ENCODE results near the gene LRRC36. TPM values are rescaled to one million over a fixed set of nuclear protein-coding genes. Genes with fewer than 3 reads are reported as not detected.
"Not testable (repeated sequence)": the region's sequence is repeated elsewhere in the genome, so short reads cannot be mapped to it uniquely, and the experiment has no call there.

Gene LRRC36
- total and polyA plus RNA-seq, 9 of the 15 experiments (the other 6 are each of a cell fraction or from before 2014, with no cell fraction given): 0.09 to 0.40 (median 0.17) TPM; not detected in 1

GRCh38 chr16:67415421-67415820, 88.8 kb downstream of the LRRC36 start:
- intact Hi-C loops (cut with micrococcal nuclease): loop anchor here (10.0 kb wide), 1 partner anchor 51 kb away; no protein-coding TSS in a partner anchor
- ATAC-seq; H3K4me1 ChIP-seq (replicated peaks in 1 of 2; ENCODE audit: control insufficient read depth in 2 of 2, insufficient read depth in 2 of 2, low read length in 2 of 2); H3K79me2 ChIP-seq (ENCODE audit: control insufficient read depth, insufficient read depth, low read length); FAIRE-seq; BruUV-seq (replicated peaks); H4K20me1 ChIP-seq (replicated peaks; ENCODE audit: control insufficient read depth, insufficient read depth, low read length); H3K36me3 ChIP-seq (ENCODE audit: control insufficient read depth, insufficient read depth, low read length); DNase-seq (ENCODE audit: extremely low read depth in 1 of 4, low spot score in 3 of 4); H3K9me3 ChIP-seq (replicated peaks; ENCODE audit: control insufficient read depth, insufficient read depth, low read depth, low read length); H3K27ac ChIP-seq (ENCODE audit: extremely low read depth, low read depth, low read length); H2AFZ ChIP-seq (ENCODE audit: low read depth, low read length); H3K4me2 ChIP-seq (ENCODE audit: insufficient read depth, low read length); H3K9me1 ChIP-seq (ENCODE audit: control insufficient read depth, insufficient read depth, low read length); H3K9ac ChIP-seq (ENCODE audit: insufficient read depth in 1 of 2, low read depth in 2 of 2, low read length in 2 of 2); H3K4me3 ChIP-seq: not testable (repeated sequence)
- peaks cover 42 to 72% of the 10 kb centered on the region in 2 experiments for H3K27me3 ChIP-seq (ENCODE audit: control insufficient read depth in 2 of 2, insufficient read depth in 2 of 2, low read length in 2 of 2)
- POLR2A ChIA-PET: interaction anchor here (0.8 kb wide), 2 partner anchors 26 to 89 kb away, joined by 3 to 4 read pairs; partner anchors contain the start of genes KCTD19 and LRRC36
- WGBS (ENCODE audit: insufficient coverage, low coverage, missing lambda C conversion rate): 31% methylated on average over 17 of the region's 19 CpGs
- in situ Hi-C loops (cut with MboI): loop anchor here (25.0 kb wide), 1 partner anchor 453 kb away; the partner anchor contains the start of gene CES3
- CTCF ChIA-PET (ENCODE audit: low intra/inter-chr PET ratio): interaction anchor here (1.1 kb wide), 1 partner anchor 32 kb away, joined by 3 read pairs; no protein-coding TSS in a partner anchor

- H3K4me3 ChIP-seq: no peak within 1 kb of the TSS
- in situ Hi-C loops (cut with MboI) (loop anchor here (25.0 kb wide), 1 partner anchor 454 kb away; the partner anchor contains the start of gene CES3), intact Hi-C loops (cut with micrococcal nuclease) (loop anchor here (10.0 kb wide), 1 partner anchor 51 kb away; no protein-coding TSS in a partner anchor)
- POLR2A ChIA-PET: interaction anchor here (0.7 to 1.0 kb wide), 4 partner anchors 8 to 164 kb away, joined by 3 to 4 read pairs (median 3); partner anchors contain the start of genes KCTD19 and LRRC36
- 0 out of 4 replicates have a peak within 1 kb of the TSS, but pooled peaks of 1 of the 2 experiments have one; percentile 21 for H3K9ac ChIP-seq (ENCODE audit: insufficient read depth in 1 of 2, low read depth in 2 of 2, low read length in 2 of 2)
- H3K9me1 ChIP-seq (ENCODE audit: control insufficient read depth, insufficient read depth, low read length): no peaks in the 10 kb centered on the region
- H3K4me2 ChIP-seq (ENCODE audit: insufficient read depth, low read length): no peak within 1 kb of the TSS
- no peaks in the 10 kb centered on the region; the same call in 1 of the 2 replicates for H4K20me1 ChIP-seq (replicated peaks; ENCODE audit: control insufficient read depth, insufficient read depth, low read length)
- no TSS peak for BruUV-seq (replicated peaks)
- no peak within 1 kb of the TSS for H3K27ac ChIP-seq (ENCODE audit: extremely low read depth, low read depth, low read length)
- FAIRE-seq (no peak), ATAC-seq (peak; percentile 92), DNase-seq (ENCODE audit: extremely low read depth in 1 of 4, low spot score in 3 of 4) (peak in 3 of 4 experiments; percentile 55 to 74 (median 72))
- peaks cover 40 to 65% of the 10 kb centered on the region in 2 experiments for H3K27me3 ChIP-seq (ENCODE audit: control insufficient read depth in 2 of 2, insufficient read depth in 2 of 2, low read length in 2 of 2)
- H3K4me1 ChIP-seq (replicated peaks in 1 of 2; ENCODE audit: control insufficient read depth in 2 of 2, insufficient read depth in 2 of 2, low read length in 2 of 2): peaks cover 0 to 9% of the 10 kb centered on the region in 2 experiments; a peak in 2 of 5 replicates
- no peaks in the 10 kb centered on the region for H3K79me2 ChIP-seq (ENCODE audit: control insufficient read depth, insufficient read depth, low read length)
- WGBS (ENCODE audit: insufficient coverage, low coverage, missing lambda C conversion rate): 21% methylated on average over 40 of the region's 73 CpGs
- CTCF ChIA-PET (ENCODE audit: low intra/inter-chr PET ratio): interaction anchor here (0.6 to 1.6 kb wide), 2 partner anchors 136 to 472 kb away, joined by 3 to 7 read pairs; partner anchors contain the start of gene PLEKHG4
- no peaks in the 10 kb centered on the region for H3K9me3 ChIP-seq (replicated peaks; ENCODE audit: control insufficient read depth, insufficient read depth, low read depth, low read length)
- no peaks in the 10 kb centered on the region for H3K36me3 ChIP-seq (ENCODE audit: control insufficient read depth, insufficient read depth, low read length)
- H2AFZ ChIP-seq (ENCODE audit: low read depth, low read length): no peak within 1 kb of the TSS
- TF ChIP-seq CREM (IDR thresholded peaks at IDR 0.05; ENCODE audit: low read depth) (0 out of 2 replicates have a peak, but pooled peaks have one; percentile 15), ZBTB33 (CRISPR knock-in tag; IDR thresholded peaks at IDR 0.05) (peak; percentile 48; the same call in 1 of the 2 replicates), CHD2 (IDR thresholded peaks at IDR 0.05; ENCODE audit: low read depth, low read length) (no peak), CTCF (IDR thresholded peaks at IDR 0.05 in 2 of 3, conservative IDR thresholded peaks at IDR 0.05 in 1 of 3; ENCODE audit: insufficient read depth in 2 of 3, low read depth in 1 of 3, low read length in 3 of 3) (peak; percentile 33 to 57 (median 50); a peak in 4 of 6 replicates), ID3 (CRISPR knock-in tag; IDR thresholded peaks at IDR 0.05) (no peak), ID3 (tag; IDR thresholded peaks at IDR 0.05) (no peak), TFAM (CRISPR knock-in tag; conservative IDR thresholded peaks at IDR 0.05) (no peak)
Observed at GRCh38 chr16:67415872-67416793, 89.5 kb downstream of the LRRC36 start, which contains the start of gene ZDHHC1. Gene ZDHHC1, minus strand, starts transcription at chr16:67416477. Its CDS starts 8,702 bp downstream, at chr16:67407775.

Measured in K562 (cell line).